ENCODE measurements around the gene CSNK2A3.

- no peak for TF ChIP-seq POLR2AphosphoS5 (IDR thresholded peaks at IDR 0.05; ENCODE audit: low read depth)
- no peak for TF ChIP-seq CREB1 (CRISPR knock-in tag; IDR thresholded peaks at IDR 0.05; ENCODE audit: low read depth)
- no peak for TF ChIP-seq CTCF (conservative IDR thresholded peaks at IDR 0.05; ENCODE audit: low read depth in 2 of 2)
Measured at GRCh38 chr11:11370962-11371303, 17.9 kb upstream of the CSNK2A3 start.

Measured in GM23338 (cell line).